Endothelial cell of umbilical vein (primary cell): ENCODE data around the gene ZNF446. TPM values are rescaled to one million over a fixed set of nuclear protein-coding genes. Genes with fewer than 3 reads are reported as not detected.

Experiments
- BruUV-seq: library from RNA; stranded (reverse); fragments of 400-500 nt; replicated peaks from 2 replicates; lab custom pipeline; 2021; lab: Mats Ljungman, UMichigan
- CTCF ChIA-PET: fragments of 300-600, 350-600 bp; sonication (Branson Sonifier 250); formaldehyde crosslinking; loops from one replicate; lab custom pipeline; 2021; ENCODE audit warnings: antibody characterized with exemption, inconsistent platforms; lab: Charles Lee
- POLR2A ChIA-PET: fragments of 300-600, 350-600 bp; sonication (Branson Sonifier 250); formaldehyde crosslinking; loops from one replicate; lab custom pipeline; 2021; ENCODE audit warnings: antibody characterized with exemption, inconsistent platforms; lab: Charles Lee
- DNase-seq: peaks from one replicate; pipeline ENCODE4 v3.0.0-alpha.2; 2011; ENCODE audit warnings: low read depth, low spot score
- FAIRE-seq: peaks from 2 replicates; lab custom pipeline; 2011; peaks lifted over from hg19 to GRCh38; lab: Jason Lieb, UNC
- H2AFZ ChIP-seq: 2 replicates; pipeline ENCODE4 v1.6.0; 2012; ENCODE audit warnings: low read depth, low read length, control low read depth, inconsistent platforms
- H3K27ac ChIP-seq: 2 replicates; pipeline ENCODE4 v1.5.1; 2011; ENCODE audit warnings: low read depth, mild to moderate bottlenecking, control low read depth, low read length, moderate library complexity; ENCODE audit not compliant: insufficient read depth
- H3K27me3 ChIP-seq, 2 experiments: 2 replicates each; pipeline versions ENCODE4 v1.6.0 to v1.6.1; 2011; ENCODE audit warnings: low read length in 2 of 2, mixed read lengths in 1 of 2; ENCODE audit not compliant: control insufficient read depth in 2 of 2, insufficient read depth in 2 of 2
- H3K36me3 ChIP-seq, 2 experiments: 2 replicates in 1 of 2; 3 replicates in 1 of 2; pipeline ENCODE4 v1.5.1; 2011; ENCODE audit warnings: low read length in 2 of 2, mild to moderate bottlenecking in 1 of 2, moderate library complexity in 1 of 2; ENCODE audit not compliant: control insufficient read depth in 2 of 2, insufficient read depth in 2 of 2; ENCODE audit errors: extremely low read depth in 1 of 2
- H3K4me1 ChIP-seq: 3 replicates; pipeline ENCODE4 v1.5.1; 2011; ENCODE audit warnings: mild to moderate bottlenecking, low read length; ENCODE audit not compliant: control insufficient read depth, insufficient read depth; ENCODE audit errors: extremely low read depth
- H3K4me2 ChIP-seq: 2 replicates; pipeline ENCODE4 v1.6.1; 2011; ENCODE audit warnings: low read length, control low read depth, mixed read lengths; ENCODE audit not compliant: insufficient read depth
- H3K4me3 ChIP-seq, 3 experiments: fragments of 200-600 bp in 1 of 3; sonication (generic), shearing (Covaris generic) in 1 of 3; replicated peaks in 1 of 3; 2 replicates each; pipeline ENCODE4 v1.5.1; 2011 to 2016; ENCODE audit warnings: control low read depth in 3 of 3, low read length in 3 of 3, mild to moderate bottlenecking in 2 of 3, inconsistent platforms in 1 of 3, low read depth in 1 of 3, moderate library complexity in 1 of 3; ENCODE audit not compliant: insufficient read depth in 1 of 3
- H3K79me2 ChIP-seq: 2 replicates; pipeline ENCODE4 v1.6.0; 2012; ENCODE audit warnings: low read length, inconsistent platforms; ENCODE audit not compliant: control insufficient read depth, insufficient read depth
- H3K9ac ChIP-seq: replicated peaks from 2 replicates; pipeline ENCODE3; 2011; ENCODE audit warnings: low read length, control low read depth; ENCODE audit not compliant: insufficient read depth; ENCODE audit errors: extremely low read depth
- H3K9me1 ChIP-seq: replicated peaks from 3 replicates; pipeline ENCODE4 v1.6.0; 2011; ENCODE audit warnings: mild to moderate bottlenecking, low read length; ENCODE audit not compliant: control insufficient read depth, insufficient read depth; ENCODE audit errors: extremely low read depth
- H3K9me3 ChIP-seq: replicated peaks from 2 replicates; pipeline ENCODE4 v1.5.1; 2012; ENCODE audit warnings: low read length, inconsistent platforms; ENCODE audit not compliant: control insufficient read depth, insufficient read depth
- H4K20me1 ChIP-seq: replicated peaks from 2 replicates; pipeline ENCODE3; 2011; ENCODE audit warnings: mild to moderate bottlenecking, low read length; ENCODE audit not compliant: control insufficient read depth, insufficient read depth; ENCODE audit errors: extremely low read depth
- EZH2 ChIP-seq: IDR thresholded peaks from 2 replicates; pipeline ENCODE4 v1.6.1; 2012; ENCODE audit warnings: borderline replicate concordance, low read depth, mild to moderate bottlenecking, moderate library complexity, low read length, inconsistent platforms; ENCODE audit not compliant: severe bottlenecking
- FOS ChIP-seq: IDR thresholded peaks from 2 replicates; pipeline ENCODE4 v1.6.1; 2011; ENCODE audit warnings: mild to moderate bottlenecking, low read length, moderate library complexity, borderline replicate concordance; ENCODE audit not compliant: insufficient read depth
- GATA2 ChIP-seq: IDR thresholded peaks from 2 replicates; pipeline ENCODE4 v1.7.0; 2011; ENCODE audit warnings: low read depth, mild to moderate bottlenecking, moderate library complexity, mixed read lengths, low read length; ENCODE audit not compliant: insufficient read length, insufficient read depth
- JUN ChIP-seq: IDR thresholded peaks from 2 replicates; pipeline ENCODE4 v1.6.1; 2011; ENCODE audit warnings: borderline replicate concordance, low read depth; ENCODE audit not compliant: insufficient read length, insufficient read depth
- MYC ChIP-seq: IDR thresholded peaks from one replicate; pipeline ENCODE4 v1.6.1; 2011; ENCODE audit warnings: mild to moderate bottlenecking, low read depth, low read length
- POLR2A ChIP-seq: IDR thresholded peaks from 2 replicates; pipeline ENCODE4 v1.6.1; 2012; ENCODE audit warnings: low read depth, mild to moderate bottlenecking, control low read depth, low read length
- POLR2AphosphoS5 ChIP-seq: IDR thresholded peaks from 2 replicates; pipeline ENCODE4 v1.6.1; 2012; ENCODE audit warnings: low read depth, mild to moderate bottlenecking, control low read depth, low read length, moderate library complexity; ENCODE audit not compliant: insufficient read depth
- dilution Hi-C: fragments of 300-500 bp; cut with MboI; formaldehyde crosslinking; loops from one replicate; pipeline ENCODE4 v1.15.0; 2019; ENCODE audit warnings: low sequenced_read_pairs; ENCODE audit not compliant: extremely low pct_ligation_motif_present
- intact Hi-C: fragments of 100-400 bp; cut with micrococcal nuclease; formaldehyde crosslinking; loops from one replicate; pipeline ENCODE4 v1.10.0; 2022
- polyA plus RNA-seq, 4 experiments: library from polyadenylated mRNA; depleted of rRNA in 3 of 4; stranded (reverse) in 3 of 4; unstranded in 1 of 4; fragments of >200 nt; gene quantifications; 2 replicates each; pipeline versions ENCODE4 v1.2.1 to v1.2.3, GENCODE V29; 2011 to 2012; ENCODE audit warnings: missing spikeins in 1 of 4
- total RNA-seq: library from RNA; stranded (reverse); gene quantifications from 2 replicates; pipeline ENCODE4 v1.2.3, GENCODE V29; 2021
- TF ChIP-seq, protein P1 (sequence below): IDR thresholded peaks from 2 replicates; pipeline ENCODE4 v1.6.1; 2011; ENCODE audit not compliant: insufficient read depth, insufficient read length
- TF ChIP-seq, protein P2 (sequence below), 2 donors: IDR thresholded peaks; 1 replicate in 1 of 2; 2 replicates in 1 of 2; pipeline ENCODE4 v1.5.1; 2011; ENCODE audit warnings: low read length in 2 of 2, mild to moderate bottlenecking in 2 of 2, moderate library complexity in 2 of 2, control low read depth in 1 of 2, inconsistent platforms in 1 of 2, low read depth in 1 of 2; ENCODE audit not compliant: insufficient read depth in 1 of 2; ENCODE audit errors: extremely low read depth in 1 of 2

ZNF446 gene
- total and polyA plus RNA-seq, 2 donors (not counting 3 experiments of a cell fraction or from before 2014, with no cell fraction given), result 7.0 to 8.3 TPM

DNA sequence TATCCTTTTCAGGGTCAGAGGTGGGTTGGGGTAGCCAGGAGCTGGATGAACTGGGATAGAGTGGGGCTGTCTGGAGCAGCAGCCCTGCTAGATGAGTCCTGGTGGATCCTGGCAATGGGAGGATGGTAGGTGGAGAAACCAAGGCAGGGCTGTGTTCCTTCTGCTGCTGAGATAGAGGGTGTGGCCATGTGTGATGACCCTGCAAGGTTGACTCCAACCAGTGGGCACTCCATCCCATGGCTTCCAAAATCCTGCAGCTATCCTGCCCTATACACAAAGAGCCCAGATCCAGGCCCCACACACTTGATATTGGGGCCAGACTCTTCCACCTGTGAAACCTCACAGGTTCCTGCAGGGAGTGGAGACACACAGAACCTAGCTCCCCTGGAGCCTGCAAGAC is 2.4 kb upstream of the ZNF446 start:
- BruUV-seq, result no TSS peak
- POLR2A ChIA-PET, result no interaction called here

More for the DNA sequence above, 2.4 kb upstream of the ZNF446 start:
- FAIRE-seq (no peak), DNase-seq (no peak)
- peaks cover 2% of the 10 kb centered on the region for H3K79me2 ChIP-seq
- H3K9me3 ChIP-seq, result no peaks in the 10 kb centered on the region
- H3K4me2 ChIP-seq, result no peak overlapping the region
- intact Hi-C loops (no loop called here), dilution Hi-C loops (no loop called here)
- CTCF ChIA-PET, result no interaction called here
- H3K9me1 ChIP-seq, result no peaks in the 10 kb centered on the region
- peaks cover 9% of the 10 kb centered on the region for H3K4me1 ChIP-seq
- H3K9ac ChIP-seq, result no peak overlapping the region
- TF ChIP-seq, protein P1, sequence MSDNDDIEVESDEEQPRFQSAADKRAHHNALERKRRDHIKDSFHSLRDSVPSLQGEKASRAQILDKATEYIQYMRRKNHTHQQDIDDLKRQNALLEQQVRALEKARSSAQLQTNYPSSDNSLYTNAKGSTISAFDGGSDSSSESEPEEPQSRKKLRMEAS, result no peak
- TF ChIP-seq GATA2 (no peak), JUN (no peak), FOS (no peak), POLR2A (no peak), MYC (no peak), EZH2 (no peak), POLR2AphosphoS5 (no peak)
- TF ChIP-seq, protein P2, sequence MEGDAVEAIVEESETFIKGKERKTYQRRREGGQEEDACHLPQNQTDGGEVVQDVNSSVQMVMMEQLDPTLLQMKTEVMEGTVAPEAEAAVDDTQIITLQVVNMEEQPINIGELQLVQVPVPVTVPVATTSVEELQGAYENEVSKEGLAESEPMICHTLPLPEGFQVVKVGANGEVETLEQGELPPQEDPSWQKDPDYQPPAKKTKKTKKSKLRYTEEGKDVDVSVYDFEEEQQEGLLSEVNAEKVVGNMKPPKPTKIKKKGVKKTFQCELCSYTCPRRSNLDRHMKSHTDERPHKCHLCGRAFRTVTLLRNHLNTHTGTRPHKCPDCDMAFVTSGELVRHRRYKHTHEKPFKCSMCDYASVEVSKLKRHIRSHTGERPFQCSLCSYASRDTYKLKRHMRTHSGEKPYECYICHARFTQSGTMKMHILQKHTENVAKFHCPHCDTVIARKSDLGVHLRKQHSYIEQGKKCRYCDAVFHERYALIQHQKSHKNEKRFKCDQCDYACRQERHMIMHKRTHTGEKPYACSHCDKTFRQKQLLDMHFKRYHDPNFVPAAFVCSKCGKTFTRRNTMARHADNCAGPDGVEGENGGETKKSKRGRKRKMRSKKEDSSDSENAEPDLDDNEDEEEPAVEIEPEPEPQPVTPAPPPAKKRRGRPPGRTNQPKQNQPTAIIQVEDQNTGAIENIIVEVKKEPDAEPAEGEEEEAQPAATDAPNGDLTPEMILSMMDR (IDR thresholded peaks at IDR 0.05; ENCODE audit: extremely low read depth in 1 of 2, insufficient read depth in 1 of 2, low read depth in 1 of 2, low read length in 2 of 2), result no peak
- peaks cover 4 to 22% of the 10 kb centered on the region in 2 experiments for H3K36me3 ChIP-seq
- no peak overlapping the region for H3K27ac ChIP-seq
- H3K27me3 ChIP-seq, result no peaks in the 10 kb centered on the region
- no peak overlapping the region for H2AFZ ChIP-seq
- no peak overlapping the region for H3K4me3 ChIP-seq
- no peaks in the 10 kb centered on the region for H4K20me1 ChIP-seq
